Loucy (cell line): ENCODE measurements around the gene APOA4.

ENCODE experiments used
- EZH2phosphoT487 ChIP-seq: fragments of 200-600 bp; IDR thresholded peaks from 2 replicates; pipeline ENCODE4 v1.6.1; 2018; ENCODE audit warnings: antibody characterized with exemption, mild to moderate bottlenecking, moderate library complexity, borderline replicate concordance
- TF ChIP-seq, protein P1 (sequence below): fragments of 200-600 bp; sonication (generic); conservative IDR thresholded peaks from 2 replicates; pipeline ENCODE4 v1.5.1; 2014; ENCODE audit warnings: mild to moderate bottlenecking, antibody characterized with exemption, low read length

DNA sequence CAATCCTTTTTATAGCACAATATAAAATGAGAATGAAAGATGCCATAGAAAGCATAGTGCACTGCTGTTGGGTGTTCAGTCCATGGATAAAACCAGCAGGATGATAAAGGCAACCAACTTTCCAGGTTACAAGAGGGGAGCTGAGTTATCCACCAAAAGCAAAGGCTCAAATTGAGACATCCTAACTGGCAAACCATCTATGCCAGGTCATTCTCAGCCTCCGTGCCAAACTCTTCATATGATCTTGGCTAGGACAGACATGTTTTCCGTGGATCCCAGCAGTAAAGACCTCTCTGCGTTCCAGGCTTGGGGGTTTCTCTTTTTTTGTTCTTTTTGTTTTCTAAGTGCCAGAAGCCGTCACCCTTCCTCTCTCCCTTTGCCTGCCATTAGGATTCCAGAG, 21.6 kb upstream of the APOA4 start:
- no peak for TF ChIP-seq EZH2phosphoT487
- TF ChIP-seq, protein P1, sequence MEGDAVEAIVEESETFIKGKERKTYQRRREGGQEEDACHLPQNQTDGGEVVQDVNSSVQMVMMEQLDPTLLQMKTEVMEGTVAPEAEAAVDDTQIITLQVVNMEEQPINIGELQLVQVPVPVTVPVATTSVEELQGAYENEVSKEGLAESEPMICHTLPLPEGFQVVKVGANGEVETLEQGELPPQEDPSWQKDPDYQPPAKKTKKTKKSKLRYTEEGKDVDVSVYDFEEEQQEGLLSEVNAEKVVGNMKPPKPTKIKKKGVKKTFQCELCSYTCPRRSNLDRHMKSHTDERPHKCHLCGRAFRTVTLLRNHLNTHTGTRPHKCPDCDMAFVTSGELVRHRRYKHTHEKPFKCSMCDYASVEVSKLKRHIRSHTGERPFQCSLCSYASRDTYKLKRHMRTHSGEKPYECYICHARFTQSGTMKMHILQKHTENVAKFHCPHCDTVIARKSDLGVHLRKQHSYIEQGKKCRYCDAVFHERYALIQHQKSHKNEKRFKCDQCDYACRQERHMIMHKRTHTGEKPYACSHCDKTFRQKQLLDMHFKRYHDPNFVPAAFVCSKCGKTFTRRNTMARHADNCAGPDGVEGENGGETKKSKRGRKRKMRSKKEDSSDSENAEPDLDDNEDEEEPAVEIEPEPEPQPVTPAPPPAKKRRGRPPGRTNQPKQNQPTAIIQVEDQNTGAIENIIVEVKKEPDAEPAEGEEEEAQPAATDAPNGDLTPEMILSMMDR, result no peak
